ENCODE data around the gene NLRP14. TPM values are rescaled to one million over a fixed set of nuclear protein-coding genes. Genes with fewer than 3 reads are reported as not detected.

NLRP14 gene
- total and polyA plus RNA-seq, 2 of the 8 experiments (the other 6 are each of a cell fraction or from before 2014, with no cell fraction given) = 0.05 TPM; not detected in 1

- H3K4me2 ChIP-seq (ENCODE audit: insufficient read depth in 1 of 2, low read depth in 2 of 2, low read length in 2 of 2) = no peak overlapping the region
- H2AFZ ChIP-seq (ENCODE audit: low read length) = no peak overlapping the region
- H4K91ac ChIP-seq (replicated peaks; ENCODE audit: insufficient read length, low read length) = no peak overlapping the region
- H3K9me3 ChIP-seq (ENCODE audit: insufficient read depth in 2 of 2, low read depth in 1 of 2, low read length in 1 of 2) = no peaks in the 10 kb centered on the region
- no peaks in the 10 kb centered on the region for H3K79me2 ChIP-seq (ENCODE audit: control insufficient read depth in 1 of 2, insufficient read depth in 2 of 2, low read length in 2 of 2)
- H3K4me3 ChIP-seq (ENCODE audit: extremely low read depth in 1 of 4, insufficient read depth in 2 of 4, low read depth in 3 of 4, low read length in 4 of 4) = no peak overlapping the region
- H4K5ac ChIP-seq (ENCODE audit: insufficient read length, low read depth, low read length) = no peak overlapping the region
- H3K27me3 ChIP-seq (replicated peaks in 1 of 4; ENCODE audit: control insufficient read depth in 3 of 4, extremely low read depth in 1 of 4, insufficient read depth in 3 of 4, low read length in 3 of 4) = no peaks in the 10 kb centered on the region
- H2BK5ac ChIP-seq (ENCODE audit: low read depth, low read length) = no peak overlapping the region
- no peak overlapping the region for H2BK20ac ChIP-seq (ENCODE audit: low read length)
- H3K14ac ChIP-seq (ENCODE audit: insufficient read length) = no peak overlapping the region
- H3K23me2 ChIP-seq (ENCODE audit: low read depth, low read length) = no peaks in the 10 kb centered on the region
- H2AK5ac ChIP-seq (ENCODE audit: low read depth, low read length) = no peak overlapping the region
- H2BK120ac ChIP-seq (replicated peaks; ENCODE audit: low read depth, low read length) = no peak overlapping the region
- H2BK15ac ChIP-seq (ENCODE audit: low read length) = no peak overlapping the region
- H3K36me3 ChIP-seq (ENCODE audit: control insufficient read depth in 2 of 4, insufficient read depth in 4 of 4, low read length in 3 of 4) = no peaks in the 10 kb centered on the region
- H3K9ac ChIP-seq (replicated peaks in 1 of 4; ENCODE audit: extremely low read depth in 1 of 4, low read depth in 3 of 4, low read length in 3 of 4) = no peak overlapping the region
- H3K4ac ChIP-seq (replicated peaks; ENCODE audit: insufficient read length, low read depth, low read length) = no peak overlapping the region
- no peaks in the 10 kb centered on the region for H4K20me1 ChIP-seq (replicated peaks in 1 of 2; ENCODE audit: control insufficient read depth in 1 of 2, insufficient read depth in 2 of 2, low read length in 2 of 2)
- no peak overlapping the region for H3K27ac ChIP-seq (ENCODE audit: low read depth, low read length)
- TF ChIP-seq NANOG (IDR thresholded peaks at IDR 0.05; ENCODE audit: insufficient read depth, low read depth, low read length, poor library complexity, severe bottlenecking) = no peak
- TF ChIP-seq RAD21 (IDR thresholded peaks at IDR 0.05 in 1 of 2, conservative IDR thresholded peaks at IDR 0.05 in 1 of 2; ENCODE audit: low read depth in 2 of 2, low read length in 2 of 2) = peak; percentile 94 to 97
- TF ChIP-seq POLR2AphosphoS5 (IDR thresholded peaks at IDR 0.05; ENCODE audit: low read depth, low read length) = no peak
- TF ChIP-seq EZH2 (IDR thresholded peaks at IDR 0.05; ENCODE audit: low read depth, low read length, severe bottlenecking) = no peak
- peak in 2 of 3 experiments; percentile 69 to 71; a peak in 3 of 4 replicates for TF ChIP-seq CTCF (IDR thresholded peaks at IDR 0.05; ENCODE audit: control extremely low read depth in 1 of 3, insufficient read depth in 1 of 3, low read depth in 1 of 3, low read length in 3 of 3)
- TF ChIP-seq RBBP5 (IDR thresholded peaks at IDR 0.05; ENCODE audit: borderline replicate concordance, low read depth, low read length) = no peak
- TF ChIP-seq SRF (IDR thresholded peaks at IDR 0.05; ENCODE audit: low read depth, low read length) = no peak
- peak; percentile 98 for FAIRE-seq
- H3K18ac ChIP-seq (ENCODE audit: extremely low read depth, low read length) = no peak overlapping the region
- no peaks in the 10 kb centered on the region for H3K79me1 ChIP-seq (ENCODE audit: low read depth, low read length)
- no peak overlapping the region for H4K8ac ChIP-seq (ENCODE audit: extremely low read depth, insufficient read depth, low read length)
- H3K56ac ChIP-seq (replicated peaks; ENCODE audit: insufficient read length, low read depth, low read length) = no peak overlapping the region
- no peaks in the 10 kb centered on the region for H3K4me1 ChIP-seq (replicated peaks in 1 of 4; ENCODE audit: control insufficient read depth in 3 of 4, insufficient read depth in 4 of 4, low read length in 3 of 4)
- no peak for DNase-seq (ENCODE audit: low read depth in 1 of 2, low spot score in 2 of 2)
- no peak overlapping the region for H2BK12ac ChIP-seq (ENCODE audit: low read depth, low read length)
- ChIA-PET POLR2A (ENCODE audit: partially characterized antibody) (interaction anchor here (0.7 kb wide), 1 partner anchor 381 kb away, joined by 3 read pairs; no protein-coding TSS in a partner anchor), CTCF (ENCODE audit: partially characterized antibody) (interaction anchor here (0.8 to 3.2 kb wide), 28 partner anchors 10 to 808 kb away, joined by 3 to 24 read pairs (median 4); no protein-coding TSS in a partner anchor)
- WGBS, 2 experiments (ENCODE audit: extremely low coverage in 1 of 2, insufficient coverage in 1 of 2, insufficient read length in 1 of 2, insufficient replicate concordance in 2 of 2, low coverage in 1 of 2, low lambda C conversion rate in 2 of 2, missing lambda C conversion rate in 1 of 2) = 14% methylated on average over 2 of the region's 2 CpGs; no CpG with 5 or more reads in 1 of the 2 experiments
- H3K23ac ChIP-seq (ENCODE audit: insufficient read length) = no peak overlapping the region
Measured at GRCh38 chr11:7098235-7098832, 78.1 kb downstream of the NLRP14 start.
